Activated naive CD4-positive, alpha-beta T cell (primary cell): ENCODE results near the gene COL20A1.
"Not testable (repeated sequence)": the region's sequence is repeated elsewhere in the genome, so short reads cannot be mapped to it uniquely, and the experiment has no call there.

ENCODE experiments used
- DNase-seq, 4 experiments: peaks; one replicate each; lab custom pipeline; 2025; lab: John Stamatoyannopoulos, UW

COL20A1 gene

DNA sequence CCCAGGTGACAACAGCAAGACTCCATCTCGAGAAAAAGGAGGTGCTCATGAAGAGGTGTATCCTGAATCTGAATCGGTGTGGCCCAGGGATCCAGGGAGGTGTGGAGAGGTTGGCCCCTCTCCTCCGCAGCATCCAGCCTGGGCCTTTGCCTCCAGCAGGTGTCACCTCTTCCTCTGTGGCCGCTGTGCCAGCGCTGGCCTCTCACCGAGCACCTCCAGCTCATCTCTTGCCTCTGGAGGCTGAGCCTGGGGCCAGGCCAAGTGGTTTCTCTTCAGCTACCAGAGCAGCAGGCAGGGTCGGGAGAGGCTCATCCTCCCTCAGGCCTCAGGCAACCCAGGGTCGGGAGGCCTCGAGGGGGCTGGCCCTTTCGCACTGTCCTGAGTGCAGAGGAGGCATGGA is 1.2 kb upstream of the COL20A1 start:
- no peak for DNase-seq

DNA sequence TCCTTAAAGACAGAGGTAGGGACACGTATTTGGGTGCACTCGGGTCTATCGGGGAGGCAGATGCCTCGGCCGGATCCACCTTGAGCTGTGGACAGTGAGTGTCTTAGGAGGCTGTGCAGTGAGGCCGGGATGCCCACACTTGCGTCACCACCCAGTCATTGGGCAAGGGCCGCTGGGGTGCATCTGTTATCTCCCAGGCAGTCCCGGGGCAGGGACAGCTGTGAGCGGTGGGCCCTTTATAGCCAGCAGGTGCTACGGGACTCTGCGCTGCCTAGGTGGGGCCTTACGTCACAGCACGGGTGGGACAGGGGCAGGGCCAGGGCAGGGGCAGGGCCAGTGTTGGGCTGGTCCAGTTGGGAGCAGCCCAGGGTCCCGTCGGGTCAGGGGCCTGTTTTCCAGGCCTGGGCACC is 689 bp upstream of the COL20A1 start:
- DNase-seq = no peak

DNA sequence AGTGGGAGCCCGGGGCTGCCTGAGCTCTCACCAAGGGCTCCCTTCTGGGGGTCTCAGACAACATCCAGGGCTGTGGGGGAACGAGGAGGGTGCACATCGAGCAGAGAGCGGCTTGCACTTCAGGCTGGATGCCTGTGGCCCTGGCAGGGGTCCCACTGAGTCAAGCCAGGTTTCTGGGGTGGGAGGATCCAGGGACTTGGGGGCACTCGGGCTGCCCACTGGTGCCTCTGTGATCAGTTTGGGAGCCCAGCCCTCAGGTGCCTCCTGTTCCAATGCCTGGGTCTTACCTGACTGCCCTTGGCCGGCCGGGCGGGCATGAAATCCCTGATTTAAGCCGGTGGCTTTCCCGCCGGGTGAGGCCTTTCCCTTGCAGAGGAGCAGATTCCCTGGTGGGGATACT is 470 bp downstream of the COL20A1 start:
- DNase-seq = no peak

DNA sequence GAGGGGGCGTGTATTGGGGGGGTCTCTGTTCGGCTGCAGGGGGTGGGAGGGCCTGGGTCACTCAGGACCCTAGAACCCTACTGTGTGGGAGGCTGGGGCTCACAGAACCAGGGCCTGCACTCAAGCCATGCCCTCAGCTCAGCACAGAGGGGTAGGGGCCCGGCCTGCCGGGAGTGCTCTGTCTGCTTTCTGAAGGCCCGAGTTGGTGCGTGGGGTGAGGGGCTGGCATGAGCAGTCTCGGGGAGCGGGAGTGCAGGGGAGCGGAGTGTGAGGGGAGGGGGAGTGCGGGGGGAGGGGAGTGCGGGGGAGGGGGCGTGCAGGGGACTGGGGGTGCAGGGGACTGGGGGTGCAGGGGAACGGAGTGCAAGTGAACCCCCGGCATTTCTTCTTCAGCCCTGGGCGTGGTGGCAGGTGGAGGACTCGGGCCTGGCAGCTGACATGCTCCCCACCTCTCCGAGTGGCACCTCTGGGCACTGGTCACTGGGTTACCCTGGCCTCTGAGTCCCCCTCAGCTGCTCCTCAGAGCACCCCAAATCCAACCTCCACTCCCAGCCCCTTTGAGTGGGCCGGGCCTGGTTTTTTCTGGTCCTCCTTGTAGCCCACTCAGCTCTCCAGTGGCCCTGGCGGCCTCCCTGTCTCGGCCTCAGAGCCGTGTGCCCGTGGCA is 1.0 kb downstream of the COL20A1 start:
- DNase-seq = no peak

DNA sequence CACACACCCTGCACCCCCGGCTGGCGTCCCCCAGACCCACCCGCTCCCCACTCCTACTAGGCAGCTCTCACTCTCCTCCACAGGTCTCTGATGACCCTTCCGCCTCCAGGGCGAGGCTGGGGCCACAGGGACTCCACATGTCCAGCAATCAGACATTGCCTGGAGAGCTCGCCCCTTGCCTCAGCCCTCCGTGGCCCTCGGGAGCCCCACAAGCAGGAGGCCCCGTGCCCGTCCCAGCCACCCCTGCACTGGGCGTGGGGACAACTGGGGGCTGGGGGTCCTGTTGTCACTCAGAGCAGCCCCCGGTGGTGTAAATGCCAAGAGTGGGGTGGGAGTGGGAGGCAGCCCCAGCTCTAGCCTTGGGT is 1.5 kb downstream of the COL20A1 start:
- DNase-seq = no peak

DNA sequence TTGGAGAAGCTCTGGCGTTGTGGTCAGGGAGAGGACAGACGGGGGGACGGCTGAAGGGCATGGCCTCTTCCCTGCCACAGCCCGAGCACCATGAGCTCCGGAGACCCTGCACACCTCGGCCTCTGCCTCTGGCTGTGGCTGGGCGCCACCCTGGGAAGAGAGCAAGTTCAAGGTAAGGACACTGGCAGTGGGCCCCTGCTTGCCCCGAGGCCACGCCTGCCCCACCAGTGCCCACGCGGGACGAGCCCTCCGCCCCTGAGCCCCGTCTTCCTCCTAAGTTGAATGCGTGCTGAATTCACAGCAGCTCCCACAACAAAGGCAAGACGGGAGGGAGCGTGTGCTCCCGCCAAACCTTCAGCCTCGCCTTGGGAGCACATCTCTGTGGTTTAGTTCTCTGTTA is 2.0 kb downstream of the COL20A1 start:
- no peak for DNase-seq

DNA sequence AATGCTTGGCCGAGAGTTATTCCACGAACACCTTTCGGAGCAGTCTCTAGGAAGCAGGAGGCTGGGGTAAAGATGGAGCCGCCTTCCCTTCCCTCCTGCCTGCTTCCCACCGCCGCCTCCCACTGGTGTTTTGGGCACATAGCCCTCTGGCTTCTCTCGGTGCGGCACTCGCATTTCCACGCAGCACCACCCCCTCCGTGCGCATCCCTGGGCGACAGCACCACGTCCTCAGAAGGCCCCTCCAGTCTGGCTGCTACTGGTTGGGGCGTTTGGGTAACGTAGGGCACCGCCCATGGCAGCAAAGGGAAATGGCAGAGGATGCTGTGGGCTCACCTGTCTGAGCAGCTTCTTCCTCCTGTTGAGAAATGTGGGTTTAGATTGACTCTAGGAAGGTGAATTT is 2.4 kb downstream of the COL20A1 start:
- DNase-seq = peak in 1 of 4 experiments; percentile 21

DNA sequence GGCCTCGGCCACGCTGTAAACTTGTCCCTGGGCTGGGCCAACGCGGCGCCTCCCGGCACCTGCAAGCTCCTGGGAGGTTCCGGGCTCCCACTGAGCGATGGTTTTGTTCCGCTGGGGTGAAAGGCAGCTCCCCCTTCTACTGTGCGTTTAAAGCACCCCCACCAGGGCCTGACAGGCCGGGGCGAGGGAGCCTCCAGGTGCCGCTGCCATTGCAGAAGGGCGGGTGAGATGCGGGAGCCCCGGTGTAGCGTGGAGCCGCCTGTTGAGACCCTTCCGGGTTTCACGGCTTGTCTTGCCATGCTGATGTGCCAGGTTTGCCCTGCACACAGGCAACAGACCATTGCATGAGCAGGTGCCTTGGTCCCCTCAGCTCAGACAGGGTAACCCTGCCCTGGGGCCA is 2.9 kb downstream of the COL20A1 start:
- no peak for DNase-seq

DNA sequence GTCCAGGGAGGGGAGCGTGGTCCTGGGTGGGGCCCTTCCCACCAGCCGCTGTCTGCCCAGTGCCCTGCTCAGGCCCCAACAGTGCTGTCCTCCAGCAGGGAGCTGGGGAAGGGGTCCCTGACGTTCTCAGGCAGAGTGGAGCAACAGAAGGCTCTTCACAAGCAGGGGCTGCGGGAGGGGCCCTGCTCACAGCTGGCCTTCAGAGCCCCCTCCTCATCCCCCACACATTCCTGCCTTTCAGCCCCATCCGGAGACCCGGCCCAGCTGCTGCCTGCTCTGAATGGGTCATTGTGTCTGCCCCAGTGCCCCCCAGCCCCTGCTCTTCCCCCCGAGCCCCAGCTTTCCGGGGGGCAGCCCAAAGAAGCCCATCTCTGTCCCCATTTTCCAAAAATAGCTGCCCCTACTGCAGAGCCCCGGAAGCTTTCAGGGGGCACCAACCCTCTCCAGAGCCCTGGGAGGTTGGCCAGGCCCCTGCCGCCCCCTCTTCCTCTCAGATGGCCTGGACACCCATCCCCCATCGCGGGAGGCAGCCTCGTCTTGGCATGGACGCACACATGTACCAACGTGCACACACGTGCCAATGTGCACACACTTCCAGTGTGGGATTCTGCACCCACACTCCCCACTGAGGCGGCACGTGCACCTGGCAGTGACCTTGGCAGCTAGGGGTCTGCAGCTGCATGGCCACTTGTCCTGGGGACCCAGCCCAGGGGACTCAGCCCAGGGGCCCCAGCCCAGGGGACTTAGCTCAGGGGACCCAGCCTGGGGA is 3.7 kb downstream of the COL20A1 start:
- DNase-seq = no peak

DNA sequence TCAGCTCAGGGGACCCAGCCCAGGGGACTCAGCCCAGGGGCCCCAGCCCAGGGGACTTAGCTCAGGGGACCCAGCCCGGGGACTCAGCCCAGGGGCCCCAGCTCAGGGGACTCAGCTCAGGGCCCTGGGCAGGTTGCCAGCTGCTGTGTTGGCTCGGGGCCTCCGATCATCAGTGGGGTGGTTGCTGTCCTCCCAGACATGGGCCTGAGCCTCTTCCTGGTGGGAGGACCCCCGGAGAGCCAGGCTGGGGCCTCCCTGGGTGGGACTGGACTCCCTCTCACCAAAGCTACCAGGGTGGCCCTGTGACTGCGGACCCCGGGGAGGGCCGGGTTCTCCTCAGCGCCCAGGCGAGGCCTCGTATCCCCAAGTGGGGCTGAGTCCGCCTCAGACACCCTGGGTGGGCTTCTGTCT is 4.4 kb downstream of the COL20A1 start:
- no peak for DNase-seq

DNA sequence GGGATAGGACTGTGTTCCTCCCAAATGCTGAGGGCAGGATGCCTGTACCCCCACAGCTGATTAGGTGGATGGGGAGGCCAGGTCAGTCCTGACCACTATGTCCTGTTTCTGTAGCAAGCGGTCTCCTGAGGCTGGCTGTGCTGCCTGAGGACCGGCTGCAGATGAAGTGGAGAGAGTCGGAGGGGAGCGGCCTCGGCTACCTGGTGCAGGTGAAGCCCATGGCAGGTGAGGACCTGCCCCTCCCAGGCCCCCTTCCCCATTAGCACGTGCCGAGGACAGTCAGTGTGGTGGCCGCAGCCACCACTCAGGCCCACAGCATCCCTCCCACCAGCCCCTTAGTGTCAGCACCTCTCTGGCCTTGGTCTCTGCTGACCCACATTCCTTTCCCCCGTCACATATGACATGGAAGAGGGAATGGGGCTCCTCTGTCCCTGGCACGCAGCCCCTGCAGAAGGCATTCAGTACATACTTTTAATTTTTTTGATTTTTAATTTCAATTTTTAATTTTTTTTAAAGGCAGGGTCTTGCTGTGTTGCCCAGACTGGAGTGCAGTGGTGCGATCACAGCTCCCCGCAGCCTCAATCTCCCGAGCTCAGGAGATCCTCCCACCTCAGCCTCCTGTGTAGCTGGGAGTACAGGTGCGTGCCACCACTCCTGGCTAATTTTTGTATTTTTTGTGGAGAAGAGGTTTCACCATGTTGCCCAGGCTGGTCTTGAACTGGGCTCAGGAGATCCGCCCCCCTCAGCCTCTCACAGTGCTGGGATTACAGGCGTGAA is 5.0 kb downstream of the COL20A1 start:
- DNase-seq = no peak

DNA sequence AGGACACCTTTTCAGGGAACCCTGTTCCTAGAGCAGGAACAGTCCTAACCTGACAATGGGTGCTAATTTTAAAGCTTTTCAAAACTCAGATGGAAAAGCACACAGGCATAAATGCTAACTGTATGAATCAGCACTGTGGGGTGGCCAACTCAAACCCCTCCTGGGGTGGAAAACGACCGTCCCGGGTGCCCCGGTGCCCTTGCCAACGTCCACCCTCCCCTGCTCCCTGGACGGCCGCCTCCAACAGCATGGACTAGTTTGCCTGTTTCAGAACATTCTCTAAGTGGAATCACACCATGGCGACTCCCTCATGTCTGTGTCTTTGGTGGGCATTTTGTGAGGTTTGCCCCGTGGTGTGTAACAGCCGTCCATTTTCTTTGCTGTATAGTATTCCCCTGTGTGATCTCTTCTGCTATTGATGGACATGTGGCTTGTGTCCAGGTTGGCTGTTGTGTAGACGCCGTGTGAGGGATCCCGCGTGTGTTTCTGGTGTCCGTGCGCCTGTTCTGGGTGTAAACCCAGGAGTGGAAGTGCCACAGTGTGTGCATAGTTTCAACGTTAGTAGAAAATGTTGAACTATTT is 5.8 kb downstream of the COL20A1 start:
- DNase-seq = no peak

DNA sequence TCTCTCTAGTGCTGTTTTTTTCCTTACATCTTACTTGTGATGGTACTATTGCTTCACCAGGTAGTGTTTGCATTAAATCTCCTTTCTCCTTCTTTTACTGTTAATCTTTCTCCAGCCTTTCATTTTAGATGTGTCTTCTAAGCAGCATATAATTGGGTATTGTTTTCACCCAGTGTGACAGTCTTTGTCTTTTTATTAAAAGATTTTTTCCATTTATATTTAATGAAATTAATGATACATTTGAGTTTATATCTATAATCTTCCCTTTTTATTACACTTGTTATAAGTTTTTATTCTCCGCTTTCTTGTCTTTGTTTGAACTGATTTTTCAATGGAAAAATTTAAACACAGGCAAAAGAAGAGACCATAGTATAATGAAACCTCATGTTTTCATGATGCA is 8.7 kb downstream of the COL20A1 start:
- DNase-seq = no peak

DNA sequence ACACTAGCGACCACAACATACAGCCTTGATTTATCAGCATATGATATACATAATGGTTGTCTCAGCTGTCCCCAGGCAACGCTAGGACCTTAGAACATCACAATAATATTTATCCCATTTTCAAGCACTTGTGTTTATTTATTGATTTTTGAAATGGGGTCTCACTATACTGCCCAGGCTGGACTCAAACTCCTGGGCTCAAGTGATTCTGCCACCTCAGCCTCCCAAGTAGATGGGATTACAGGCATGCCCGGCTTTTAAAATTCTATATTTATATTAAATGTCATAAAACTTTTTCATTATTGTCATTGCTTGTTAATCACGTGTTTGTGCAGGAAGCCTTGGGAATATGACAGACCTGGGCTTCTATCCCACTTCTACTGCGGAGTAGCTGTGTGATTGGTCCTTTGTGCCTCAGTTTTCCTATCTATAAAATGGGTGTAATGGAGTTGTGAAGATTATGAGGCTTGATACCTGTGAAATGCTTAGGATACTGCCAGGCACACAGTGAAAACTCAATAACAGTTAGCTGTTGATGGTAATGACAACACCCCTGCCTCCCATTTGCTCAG is 10.2 kb downstream of the COL20A1 start:
- no peak for DNase-seq

DNA sequence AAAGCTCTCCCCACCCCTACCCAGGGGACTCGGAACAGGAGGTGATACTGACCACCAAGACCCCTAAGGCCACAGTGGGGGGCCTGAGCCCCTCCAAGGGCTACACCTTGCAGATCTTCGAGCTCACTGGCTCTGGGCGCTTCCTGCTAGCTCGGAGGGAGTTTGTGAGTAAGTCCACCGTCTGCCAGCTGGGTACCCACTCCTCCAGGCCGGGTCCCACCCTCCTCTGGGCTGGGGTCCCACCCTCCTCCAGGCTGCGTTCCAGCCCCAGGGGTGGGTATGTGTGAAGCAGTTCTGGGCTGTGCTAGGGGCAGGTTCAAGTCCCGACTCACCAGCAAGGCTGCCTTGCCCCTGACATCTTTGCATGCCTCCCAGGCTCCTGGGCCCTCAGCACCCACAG is 12.4 kb downstream of the COL20A1 start:
- DNase-seq = no peak

DNA sequence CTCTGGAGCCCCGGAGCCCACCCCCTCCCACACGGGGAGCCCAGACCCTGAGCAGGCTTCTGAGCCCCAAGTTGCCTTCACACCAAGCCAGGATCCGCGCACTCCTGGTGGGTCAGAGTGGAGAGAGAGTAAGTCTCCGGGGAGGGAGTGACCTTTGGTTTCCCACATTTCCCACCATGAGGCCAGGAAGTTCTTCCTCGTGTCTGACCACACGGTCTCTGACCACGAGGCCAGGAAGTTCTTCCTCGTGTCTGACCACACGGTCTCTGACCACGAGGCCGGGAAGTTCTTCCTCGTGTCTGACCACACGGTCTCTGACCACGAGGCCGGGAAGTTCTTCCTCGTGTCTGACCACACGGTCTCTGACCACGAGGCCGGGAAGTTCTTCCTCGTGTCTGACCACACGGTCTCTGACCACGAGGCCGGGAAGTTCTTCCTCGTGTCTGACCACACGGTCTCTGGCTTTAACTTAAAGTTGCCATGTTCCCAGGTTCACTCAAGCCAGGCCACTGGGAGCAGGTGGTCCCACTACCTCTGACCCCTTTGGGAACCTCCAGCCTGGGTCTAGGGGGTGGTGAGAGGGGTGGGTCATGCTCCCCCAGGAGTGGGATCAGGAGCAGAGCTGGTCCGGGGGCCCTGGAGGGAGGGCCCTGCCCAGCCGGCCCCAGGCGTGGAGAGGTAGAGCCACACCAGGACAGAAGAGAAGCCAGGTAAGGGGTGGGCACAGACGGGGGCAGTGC is 13.1 kb downstream of the COL20A1 start:
- not testable (repeated sequence) for DNase-seq

DNA sequence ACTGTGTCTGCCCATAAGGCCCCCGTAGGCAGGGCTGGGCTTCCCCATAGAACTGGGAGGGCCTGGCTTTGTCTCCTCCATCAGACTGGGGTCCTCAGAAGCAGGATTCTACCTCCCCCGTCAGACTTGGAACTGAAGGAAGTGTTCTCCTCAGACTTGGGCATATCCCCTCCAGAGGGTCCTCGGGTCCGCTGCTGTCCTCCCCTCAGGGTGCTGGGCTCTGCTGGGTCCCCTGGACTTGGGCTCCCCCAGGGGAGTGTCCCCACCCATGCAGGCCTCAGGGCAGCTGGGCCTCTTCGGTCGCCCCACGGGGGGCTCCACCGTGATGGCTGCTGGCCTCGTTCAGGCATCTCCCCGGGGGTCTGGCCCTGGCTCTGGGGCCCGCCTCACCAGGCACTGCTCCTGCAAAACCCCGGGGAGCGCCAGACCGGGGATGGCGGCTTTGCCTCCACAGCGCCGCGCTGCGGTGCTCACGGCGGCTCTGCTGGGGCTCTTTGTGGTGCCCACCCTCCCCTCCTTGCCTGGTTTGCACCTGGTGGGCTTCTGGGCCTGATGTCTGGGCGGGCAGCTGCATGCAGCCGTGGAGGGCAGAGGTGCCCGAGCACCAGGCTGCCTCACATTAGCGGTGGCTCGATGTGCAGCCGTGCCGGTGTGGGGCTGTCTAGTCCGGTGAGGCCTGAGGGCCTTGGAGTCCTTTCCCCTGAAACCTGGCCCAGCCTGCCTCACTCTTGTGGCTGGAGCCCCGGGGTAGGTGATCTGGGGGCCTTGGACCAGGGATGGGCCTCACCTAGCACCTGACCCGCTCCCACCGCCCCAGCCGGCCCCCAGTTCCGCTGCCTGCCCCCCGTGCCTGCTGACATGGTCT is 13.9 kb downstream of the COL20A1 start:
- DNase-seq = no peak

DNA sequence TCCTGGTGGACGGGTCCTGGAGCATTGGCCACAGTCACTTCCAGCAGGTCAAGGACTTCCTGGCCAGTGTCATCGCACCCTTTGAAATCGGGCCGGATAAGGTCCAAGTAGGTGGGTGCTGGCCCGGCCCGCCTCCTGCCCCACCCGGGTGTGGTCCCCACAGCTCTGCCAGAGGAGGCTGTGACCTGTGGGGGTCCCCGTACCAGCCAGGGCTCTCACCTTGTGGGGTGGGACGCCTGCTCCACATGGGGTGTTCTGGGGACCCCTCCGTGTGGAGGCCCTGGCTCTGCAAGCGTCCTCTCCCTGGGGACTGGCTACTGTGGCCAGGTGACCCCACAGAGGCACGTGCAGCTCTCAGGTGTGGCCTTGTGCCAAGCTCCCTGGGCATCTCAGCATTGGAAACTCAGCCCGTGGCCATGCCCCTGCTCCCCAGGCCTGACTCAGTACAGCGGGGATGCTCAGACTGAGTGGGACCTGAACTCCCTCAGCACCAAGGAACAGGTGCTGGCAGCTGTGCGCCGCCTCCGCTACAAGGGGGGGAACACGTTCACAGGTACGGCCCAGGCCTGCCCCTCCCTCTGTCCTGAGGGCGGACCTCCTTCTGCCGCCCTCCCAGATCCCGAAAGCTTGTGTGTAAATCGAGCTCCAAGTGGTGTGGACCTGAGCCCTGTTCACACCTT is 14.7 kb downstream of the COL20A1 start:
- no peak for DNase-seq

DNA sequence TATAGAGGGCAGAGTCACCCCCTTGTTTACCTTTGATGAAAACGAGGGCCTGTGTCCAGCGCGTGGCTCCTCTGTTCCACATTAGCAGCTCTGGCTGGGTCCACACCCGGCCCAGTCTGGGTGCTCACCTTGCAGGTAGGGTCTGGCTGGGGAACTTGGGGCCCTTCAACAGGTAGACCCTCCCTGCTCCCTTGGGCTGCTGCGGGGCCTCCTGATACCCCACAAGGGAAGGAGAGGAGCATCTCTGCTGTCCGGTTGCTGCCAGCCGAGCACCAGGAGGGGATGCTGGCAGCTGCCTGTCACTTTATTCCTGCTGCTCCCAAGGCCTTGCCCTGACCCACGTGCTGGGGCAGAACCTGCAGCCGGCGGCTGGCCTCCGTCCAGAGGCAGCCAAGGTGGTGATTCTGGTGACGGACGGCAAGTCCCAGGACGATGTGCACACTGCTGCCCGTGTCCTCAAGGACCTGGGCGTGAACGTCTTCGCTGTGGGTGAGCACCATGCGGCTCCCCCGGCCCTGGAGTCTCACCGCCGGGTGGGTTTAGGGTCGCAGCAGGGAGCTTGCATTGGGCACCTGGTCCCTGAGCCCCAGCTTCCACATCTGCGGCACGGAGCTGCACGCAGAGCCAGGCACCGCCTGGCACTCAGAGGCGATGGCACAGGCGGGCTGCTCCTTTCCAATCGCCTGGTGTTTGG is 15.4 kb downstream of the COL20A1 start:
- DNase-seq = no peak
